K562 (cell line): Measurements from ENCODE around the gene ABI2. TPM values are rescaled to one million over a fixed set of nuclear protein-coding genes. Genes with fewer than 3 reads are reported as not detected.

Experiments
- KHSRP ChIP-seq: fragments of 450-650 bp; IDR thresholded peaks from 2 replicates; pipeline ENCODE4 v1.6.1; 2017
- polyA plus RNA-seq, 8 experiments: library from polyadenylated mRNA; depleted of rRNA in 4 of 8; stranded (reverse) in 5 of 8; unstranded in 3 of 8; fragments of >200 nt; fragmentation: Nextera tagmentation in 2 of 8; fragmentation: Illumina TruSeq in 1 of 8; extraction: Ambion mirVana in 2 of 8; extraction: Trizol in 1 of 8; gene quantifications; 2 replicates each; pipeline versions ENCODE4 v1.2.1 to v1.2.3, GENCODE V29; 2011 to 2014; ENCODE audit warnings: inconsistent platforms in 1 of 8, missing spikeins in 1 of 8
- total RNA-seq, 7 experiments: library from RNA; depleted of rRNA in 6 of 7; stranded (reverse); fragments of >200 nt in 6 of 7; fragmentation: Illumina TruSeq in 2 of 7; extraction: Trizol in 2 of 7; gene quantifications; 2 replicates each; pipeline versions ENCODE4 v1.2.1 to v1.2.3, GENCODE V29; 2011 to 2021; ENCODE audit warnings: low replicate concordance in 1 of 7
- TF ChIP-seq, protein P1 (sequence below), 2 experiments: fragments of 450-650 bp in 1 of 2; sonication (generic) in 1 of 2; formaldehyde crosslinking in 1 of 2; IDR thresholded peaks; 2 replicates each; pipeline versions ENCODE4 v1.7.1 to v1.9.0; 2016 to 2022; ENCODE audit warnings: inconsistent platforms in 1 of 2, mild to moderate bottlenecking in 1 of 2, missing genetic modification reagents in 1 of 2

The ABI2 gene
- total and polyA plus RNA-seq, 9 of the 15 experiments (the other 6 are each of a cell fraction or from before 2014, with no cell fraction given), result 5.3 to 24.3 (median 12.2) TPM

DNA sequence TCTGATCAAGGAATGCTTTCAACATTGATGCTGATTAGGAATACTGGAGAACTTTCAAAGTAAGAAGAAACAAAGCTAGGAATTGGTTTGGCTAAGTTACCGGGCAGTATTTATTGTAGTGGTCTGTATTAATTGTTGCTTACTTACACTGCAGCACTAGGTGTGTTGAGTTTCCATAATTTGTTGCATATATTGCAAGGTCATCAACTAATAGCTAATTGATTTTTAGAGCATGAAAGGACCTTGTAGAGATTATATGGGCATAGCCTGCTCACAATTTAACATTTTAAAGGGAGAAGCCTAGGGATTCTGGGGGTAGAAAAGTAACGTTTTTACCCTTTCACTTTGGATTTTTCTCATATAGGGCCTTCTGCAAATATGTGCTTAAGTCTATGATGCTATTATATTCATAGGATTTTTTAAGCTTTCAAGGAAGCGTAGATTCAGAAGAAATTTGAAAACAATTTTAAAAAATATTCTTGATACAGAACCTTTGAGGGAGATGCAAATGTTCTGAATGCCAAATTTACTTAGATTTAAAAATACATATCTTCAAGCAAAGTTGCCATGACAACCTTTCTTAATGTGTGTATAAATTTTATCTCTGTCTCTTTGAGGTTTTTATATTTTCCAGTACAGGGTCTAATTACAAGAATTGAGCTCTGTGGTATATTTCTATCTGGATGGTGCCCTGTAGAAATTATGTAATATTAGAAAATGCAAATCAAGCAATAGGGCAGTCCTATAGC, 17.3 kb upstream of the ABI2 start (continued):
- TF ChIP-seq, protein P1, sequence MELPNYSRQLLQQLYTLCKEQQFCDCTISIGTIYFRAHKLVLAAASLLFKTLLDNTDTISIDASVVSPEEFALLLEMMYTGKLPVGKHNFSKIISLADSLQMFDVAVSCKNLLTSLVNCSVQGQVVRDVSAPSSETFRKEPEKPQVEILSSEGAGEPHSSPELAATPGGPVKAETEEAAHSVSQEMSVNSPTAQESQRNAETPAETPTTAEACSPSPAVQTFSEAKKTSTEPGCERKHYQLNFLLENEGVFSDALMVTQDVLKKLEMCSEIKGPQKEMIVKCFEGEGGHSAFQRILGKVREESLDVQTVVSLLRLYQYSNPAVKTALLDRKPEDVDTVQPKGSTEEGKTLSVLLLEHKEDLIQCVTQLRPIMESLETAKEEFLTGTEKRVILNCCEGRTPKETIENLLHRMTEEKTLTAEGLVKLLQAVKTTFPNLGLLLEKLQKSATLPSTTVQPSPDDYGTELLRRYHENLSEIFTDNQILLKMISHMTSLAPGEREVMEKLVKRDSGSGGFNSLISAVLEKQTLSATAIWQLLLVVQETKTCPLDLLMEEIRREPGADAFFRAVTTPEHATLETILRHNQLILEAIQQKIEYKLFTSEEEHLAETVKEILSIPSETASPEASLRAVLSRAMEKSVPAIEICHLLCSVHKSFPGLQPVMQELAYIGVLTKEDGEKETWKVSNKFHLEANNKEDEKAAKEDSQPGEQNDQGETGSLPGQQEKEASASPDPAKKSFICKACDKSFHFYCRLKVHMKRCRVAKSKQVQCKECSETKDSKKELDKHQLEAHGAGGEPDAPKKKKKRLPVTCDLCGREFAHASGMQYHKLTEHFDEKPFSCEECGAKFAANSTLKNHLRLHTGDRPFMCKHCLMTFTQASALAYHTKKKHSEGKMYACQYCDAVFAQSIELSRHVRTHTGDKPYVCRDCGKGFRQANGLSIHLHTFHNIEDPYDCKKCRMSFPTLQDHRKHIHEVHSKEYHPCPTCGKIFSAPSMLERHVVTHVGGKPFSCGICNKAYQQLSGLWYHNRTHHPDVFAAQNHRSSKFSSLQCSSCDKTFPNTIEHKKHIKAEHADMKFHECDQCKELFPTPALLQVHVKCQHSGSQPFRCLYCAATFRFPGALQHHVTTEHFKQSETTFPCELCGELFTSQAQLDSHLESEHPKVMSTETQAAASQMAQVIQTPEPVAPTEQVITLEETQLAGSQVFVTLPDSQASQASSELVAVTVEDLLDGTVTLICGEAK (IDR thresholded peaks at IDR 0.05), result no peak
- TF ChIP-seq, protein P1 (CRISPR knock-in tag; IDR thresholded peaks at IDR 0.05), result no peak
- no peak for TF ChIP-seq KHSRP
